GM12892 (cell line): ENCODE measurements around the gene RAP1GAP.

Source experiments
- POLR2AphosphoS5 ChIP-seq: IDR thresholded peaks from 2 replicates; pipeline ENCODE4 v1.6.1; 2011; ENCODE audit warnings: low read depth, low read length, control low read depth
- TAF1 ChIP-seq: IDR thresholded peaks from 2 replicates; pipeline ENCODE4 v1.6.1; 2011; ENCODE audit warnings: low read depth, mild to moderate bottlenecking, control low read depth, low read length, borderline replicate concordance

DNA sequence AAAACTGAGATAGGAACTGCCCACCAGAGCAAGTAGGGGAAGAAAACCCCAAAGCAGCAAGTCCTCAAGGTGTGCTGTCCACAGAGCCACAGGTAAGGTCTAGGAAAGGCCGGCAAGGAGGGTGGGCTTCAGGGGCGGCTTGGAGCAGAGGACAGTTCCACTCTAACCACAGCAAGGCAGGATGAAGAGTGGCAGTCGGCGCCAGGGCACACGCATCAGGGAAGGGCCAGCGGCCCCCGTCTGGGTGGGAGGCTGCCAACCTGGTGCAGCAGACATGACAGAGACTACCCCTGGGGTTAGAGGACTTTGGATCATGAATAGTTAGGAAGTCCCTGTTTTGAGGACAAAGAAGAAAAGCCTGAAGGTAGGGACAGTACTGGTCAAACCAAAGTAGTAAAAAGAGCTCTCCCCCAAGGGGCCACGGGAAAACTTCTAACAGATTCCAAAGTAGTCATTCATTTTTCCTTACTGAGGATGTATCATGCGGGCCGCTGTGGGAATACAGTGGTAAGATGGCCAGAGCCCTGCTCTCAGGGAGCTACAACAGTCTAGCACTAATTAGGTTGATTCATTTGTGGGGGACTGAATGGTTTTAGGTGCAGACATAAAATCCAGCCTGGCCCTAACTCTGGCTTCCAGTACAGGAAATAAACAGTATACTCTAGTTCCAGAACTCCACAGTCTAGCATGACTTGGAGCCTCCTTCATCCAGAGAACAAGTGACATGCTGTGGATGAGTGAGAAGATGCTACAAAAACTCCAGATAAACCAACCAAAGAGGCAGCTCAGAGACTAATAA is 3.5 kb upstream of the RAP1GAP start:
- TF ChIP-seq POLR2AphosphoS5, result no peak
- no peak for TF ChIP-seq TAF1
